WTC11 (cell line): ENCODE data around the gene ME2. TPM values are rescaled to one million over a fixed set of nuclear protein-coding genes. Genes with fewer than 3 reads are reported as not detected.

Source experiments
- ATAC-seq: fragments of 200-7000 bp; cut with Tn5 transposase; 2 replicates; pipeline ENCODE4 v1.10.0; 2021; ENCODE audit warnings: mild to moderate bottlenecking, moderate library complexity
- CTCF ChIA-PET: fragments of 300-600 bp; sonication (Branson Sonifier 250); formaldehyde crosslinking; loops from one replicate; lab custom pipeline; 2021; ENCODE audit warnings: antibody characterized with exemption; lab: Charles Lee
- POLR2A ChIA-PET: fragments of 350-600 bp; sonication (Branson Sonifier 250); formaldehyde crosslinking; loops from one replicate; lab custom pipeline; 2021; ENCODE audit warnings: antibody characterized with exemption; lab: Charles Lee
- DNase-seq: peaks from one replicate; pipeline ENCODE4 v3.0.0; 2021; ENCODE audit warnings: low spot score
- H3K27ac Mint-ChIP-seq: 2 replicates; pipeline ENCODE4 v1.8.0; 2021; ENCODE audit warnings: mixed read lengths
- H3K27me3 Mint-ChIP-seq: 2 replicates; pipeline ENCODE4 v1.8.0; 2021; ENCODE audit warnings: low read depth, mild to moderate bottlenecking, moderate library complexity, mixed read lengths
- H3K36me3 Mint-ChIP-seq: 2 replicates; pipeline ENCODE4 v1.8.0; 2021; ENCODE audit warnings: mixed read lengths
- H3K4me1 Mint-ChIP-seq: 2 replicates; pipeline ENCODE4 v1.8.0; 2022; ENCODE audit warnings: mixed read lengths
- H3K4me3 Mint-ChIP-seq: 2 replicates; pipeline ENCODE4 v1.8.0; 2021; ENCODE audit warnings: mild to moderate bottlenecking, moderate library complexity, mixed read lengths
- H3K9me3 Mint-ChIP-seq: 2 replicates; pipeline ENCODE4 v1.8.0; 2021; ENCODE audit warnings: mixed read lengths
- CREB1 ChIP-seq: sonication (generic); formaldehyde crosslinking; IDR thresholded peaks from 2 replicates; pipeline ENCODE4 v1.8.0; 2023; ENCODE audit warnings: mild to moderate bottlenecking, missing genetic modification reagents
- CREM ChIP-seq: sonication (generic); formaldehyde crosslinking; IDR thresholded peaks from 2 replicates; pipeline ENCODE4 v1.8.1; 2022; ENCODE audit warnings: mild to moderate bottlenecking, missing genetic modification reagents, moderate library complexity
- GTF2I ChIP-seq: fragments of 250-450 bp; sonication (Bioruptor Pico); conservative IDR thresholded peaks from 2 replicates; pipeline ENCODE4 v1.4.0; 2021; ENCODE audit warnings: mild to moderate bottlenecking
- NR3C1 ChIP-seq: sonication (generic); formaldehyde crosslinking; conservative IDR thresholded peaks from 2 replicates; pipeline ENCODE4 v1.8.1; 2023; ENCODE audit warnings: low read depth, mild to moderate bottlenecking, missing genetic modification reagents
- RELA ChIP-seq: sonication (generic); formaldehyde crosslinking; IDR thresholded peaks from 2 replicates; pipeline ENCODE4 v1.8.1; 2022; ENCODE audit warnings: missing genetic modification reagents, mild to moderate bottlenecking, borderline replicate concordance
- SMAD3 ChIP-seq: sonication (generic); formaldehyde crosslinking; IDR thresholded peaks from 2 replicates; pipeline ENCODE4 v1.8.0; 2022; ENCODE audit warnings: missing genetic modification reagents, mild to moderate bottlenecking, borderline replicate concordance
- SMAD4 ChIP-seq: sonication (generic); formaldehyde crosslinking; IDR thresholded peaks from 2 replicates; pipeline ENCODE4 v1.8.0; 2022; ENCODE audit warnings: mild to moderate bottlenecking, missing genetic modification reagents
- SOX15 ChIP-seq: fragments of 250-450 bp; sonication (Bioruptor Pico); IDR thresholded peaks from 2 replicates; pipeline ENCODE4 v1.9.0; 2021; ENCODE audit warnings: mild to moderate bottlenecking
- TCF7 ChIP-seq: sonication (generic); formaldehyde crosslinking; IDR thresholded peaks from 2 replicates; pipeline ENCODE4 v1.8.0; 2022; ENCODE audit warnings: mild to moderate bottlenecking, low read depth, missing genetic modification reagents, moderate library complexity
- TEAD1 ChIP-seq: sonication (generic); formaldehyde crosslinking; IDR thresholded peaks from 2 replicates; pipeline ENCODE4 v1.8.0; 2022; ENCODE audit warnings: mild to moderate bottlenecking, missing genetic modification reagents
- ZNF219 ChIP-seq: sonication (generic); formaldehyde crosslinking; IDR thresholded peaks from 2 replicates; pipeline ENCODE4 v1.8.0; 2023; ENCODE audit warnings: missing genetic modification reagents, mild to moderate bottlenecking, borderline replicate concordance
- ZNF396 ChIP-seq: fragments of 250-450 bp; sonication (Bioruptor Pico); IDR thresholded peaks from 2 replicates; pipeline ENCODE4 v1.8.0; 2021; ENCODE audit warnings: mild to moderate bottlenecking, moderate library complexity, borderline replicate concordance
- ZNF423 ChIP-seq: fragments of 250-450 bp; sonication (Bioruptor Pico); IDR thresholded peaks from 2 replicates; pipeline ENCODE4 v2.1.2; 2022; ENCODE audit warnings: mild to moderate bottlenecking, moderate library complexity
- ZNF671 ChIP-seq: fragments of 250-450 bp; sonication (Bioruptor Pico); IDR thresholded peaks from 2 replicates; pipeline ENCODE4 v1.8.0; 2021; ENCODE audit warnings: mild to moderate bottlenecking
- total RNA-seq: library from RNA; stranded (reverse); gene quantifications from 3 replicates; pipeline ENCODE4 v1.2.3, GENCODE V29; 2021
- TF ChIP-seq, protein P1 (sequence below): fragments of 250-450 bp; sonication (Bioruptor Pico); IDR thresholded peaks from 2 replicates; pipeline ENCODE4 v1.9.0; 2021; ENCODE audit warnings: moderate library complexity, mild to moderate bottlenecking, inconsistent platforms, borderline replicate concordance
- TF ChIP-seq, protein P2 (sequence below): sonication (generic); formaldehyde crosslinking; IDR thresholded peaks from 2 replicates; pipeline ENCODE4 v1.8.0; 2022; ENCODE audit warnings: mild to moderate bottlenecking, missing genetic modification reagents
- TF ChIP-seq, protein P3 (sequence below): sonication (generic); formaldehyde crosslinking; IDR thresholded peaks from 2 replicates; pipeline ENCODE4 v1.8.1; 2022; ENCODE audit warnings: mild to moderate bottlenecking, missing genetic modification reagents, moderate library complexity, borderline replicate concordance
- TF ChIP-seq, protein P4 (sequence below): fragments of 250-450 bp; sonication (Bioruptor Pico); IDR thresholded peaks from 2 replicates; pipeline ENCODE4 v1.9.0; 2021; ENCODE audit warnings: mild to moderate bottlenecking, borderline replicate concordance
- TF ChIP-seq, protein P5 (sequence below): sonication (generic); formaldehyde crosslinking; IDR thresholded peaks from 2 replicates; pipeline ENCODE4 v1.8.1; 2023; ENCODE audit warnings: mild to moderate bottlenecking, missing genetic modification reagents, moderate library complexity
- TF ChIP-seq, protein P6 (sequence below): sonication (generic); formaldehyde crosslinking; IDR thresholded peaks from 2 replicates; pipeline ENCODE4 v1.8.0; 2023; ENCODE audit warnings: mild to moderate bottlenecking, missing genetic modification reagents

The ME2 gene
- total RNA-seq, 1 experiment from 2014 or later = 57.0 TPM

DNA sequence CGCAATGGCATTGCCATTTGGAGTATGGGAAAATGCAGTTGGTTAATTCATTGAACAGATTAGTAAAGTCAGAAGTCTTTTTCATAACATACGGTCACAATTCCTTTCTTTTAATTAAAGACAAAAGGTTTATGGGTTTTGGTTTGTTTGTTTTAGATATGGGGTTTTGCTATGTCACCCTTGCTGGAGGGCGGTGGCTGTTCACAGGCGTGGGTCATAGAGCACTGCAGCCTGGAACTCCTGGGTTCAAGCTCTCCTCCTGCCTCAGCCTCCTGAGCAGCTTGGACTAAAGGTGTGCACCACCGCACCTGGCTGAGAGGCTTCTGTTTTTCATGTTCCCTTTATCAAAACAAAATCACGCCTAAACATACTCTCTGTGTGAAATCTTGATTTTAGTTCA is 70.3 kb downstream of the ME2 start:
- H3K27ac Mint-ChIP-seq = no peak overlapping the region
- no peaks in the 10 kb centered on the region for H3K27me3 Mint-ChIP-seq
- no peaks in the 10 kb centered on the region for H3K4me1 Mint-ChIP-seq
- ChIA-PET CTCF (no interaction called here), POLR2A (no interaction called here)
- no peak overlapping the region for H3K4me3 Mint-ChIP-seq
- DNase-seq = no peak
- H3K36me3 Mint-ChIP-seq = peaks cover 12% of the 10 kb centered on the region
- TF ChIP-seq SOX15 (CRISPR knock-in tag) (no peak), CREM (no peak), ZNF219 (CRISPR knock-in tag) (no peak), TCF7 (CRISPR knock-in tag) (no peak), RELA (no peak), CREB1 (CRISPR knock-in tag) (no peak), ZNF396 (CRISPR knock-in tag) (no peak), TEAD1 (no peak), SMAD3 (CRISPR knock-in tag) (no peak), GTF2I (no peak), ZNF671 (no peak), SMAD4 (no peak), ZNF423 (no peak), NR3C1 (CRISPR knock-in tag) (no peak)
- TF ChIP-seq, protein P1, sequence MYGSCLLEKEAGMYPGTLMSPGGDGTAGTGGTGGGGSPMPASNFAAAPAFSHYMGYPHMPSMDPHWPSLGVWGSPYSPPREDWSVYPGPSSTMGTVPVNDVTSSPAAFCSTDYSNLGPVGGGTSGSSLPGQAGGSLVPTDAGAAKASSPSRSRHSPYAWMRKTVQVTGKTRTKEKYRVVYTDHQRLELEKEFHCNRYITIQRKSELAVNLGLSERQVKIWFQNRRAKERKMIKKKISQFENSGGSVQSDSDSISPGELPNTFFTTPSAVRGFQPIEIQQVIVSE (CRISPR knock-in tag) = no peak
- TF ChIP-seq, protein P2, sequence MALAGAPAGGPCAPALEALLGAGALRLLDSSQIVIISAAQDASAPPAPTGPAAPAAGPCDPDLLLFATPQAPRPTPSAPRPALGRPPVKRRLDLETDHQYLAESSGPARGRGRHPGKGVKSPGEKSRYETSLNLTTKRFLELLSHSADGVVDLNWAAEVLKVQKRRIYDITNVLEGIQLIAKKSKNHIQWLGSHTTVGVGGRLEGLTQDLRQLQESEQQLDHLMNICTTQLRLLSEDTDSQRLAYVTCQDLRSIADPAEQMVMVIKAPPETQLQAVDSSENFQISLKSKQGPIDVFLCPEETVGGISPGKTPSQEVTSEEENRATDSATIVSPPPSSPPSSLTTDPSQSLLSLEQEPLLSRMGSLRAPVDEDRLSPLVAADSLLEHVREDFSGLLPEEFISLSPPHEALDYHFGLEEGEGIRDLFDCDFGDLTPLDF (CRISPR knock-in tag) = no peak
- TF ChIP-seq, protein P3, sequence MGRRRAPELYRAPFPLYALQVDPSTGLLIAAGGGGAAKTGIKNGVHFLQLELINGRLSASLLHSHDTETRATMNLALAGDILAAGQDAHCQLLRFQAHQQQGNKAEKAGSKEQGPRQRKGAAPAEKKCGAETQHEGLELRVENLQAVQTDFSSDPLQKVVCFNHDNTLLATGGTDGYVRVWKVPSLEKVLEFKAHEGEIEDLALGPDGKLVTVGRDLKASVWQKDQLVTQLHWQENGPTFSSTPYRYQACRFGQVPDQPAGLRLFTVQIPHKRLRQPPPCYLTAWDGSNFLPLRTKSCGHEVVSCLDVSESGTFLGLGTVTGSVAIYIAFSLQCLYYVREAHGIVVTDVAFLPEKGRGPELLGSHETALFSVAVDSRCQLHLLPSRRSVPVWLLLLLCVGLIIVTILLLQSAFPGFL (CRISPR knock-in tag) = no peak
- TF ChIP-seq, protein P4, sequence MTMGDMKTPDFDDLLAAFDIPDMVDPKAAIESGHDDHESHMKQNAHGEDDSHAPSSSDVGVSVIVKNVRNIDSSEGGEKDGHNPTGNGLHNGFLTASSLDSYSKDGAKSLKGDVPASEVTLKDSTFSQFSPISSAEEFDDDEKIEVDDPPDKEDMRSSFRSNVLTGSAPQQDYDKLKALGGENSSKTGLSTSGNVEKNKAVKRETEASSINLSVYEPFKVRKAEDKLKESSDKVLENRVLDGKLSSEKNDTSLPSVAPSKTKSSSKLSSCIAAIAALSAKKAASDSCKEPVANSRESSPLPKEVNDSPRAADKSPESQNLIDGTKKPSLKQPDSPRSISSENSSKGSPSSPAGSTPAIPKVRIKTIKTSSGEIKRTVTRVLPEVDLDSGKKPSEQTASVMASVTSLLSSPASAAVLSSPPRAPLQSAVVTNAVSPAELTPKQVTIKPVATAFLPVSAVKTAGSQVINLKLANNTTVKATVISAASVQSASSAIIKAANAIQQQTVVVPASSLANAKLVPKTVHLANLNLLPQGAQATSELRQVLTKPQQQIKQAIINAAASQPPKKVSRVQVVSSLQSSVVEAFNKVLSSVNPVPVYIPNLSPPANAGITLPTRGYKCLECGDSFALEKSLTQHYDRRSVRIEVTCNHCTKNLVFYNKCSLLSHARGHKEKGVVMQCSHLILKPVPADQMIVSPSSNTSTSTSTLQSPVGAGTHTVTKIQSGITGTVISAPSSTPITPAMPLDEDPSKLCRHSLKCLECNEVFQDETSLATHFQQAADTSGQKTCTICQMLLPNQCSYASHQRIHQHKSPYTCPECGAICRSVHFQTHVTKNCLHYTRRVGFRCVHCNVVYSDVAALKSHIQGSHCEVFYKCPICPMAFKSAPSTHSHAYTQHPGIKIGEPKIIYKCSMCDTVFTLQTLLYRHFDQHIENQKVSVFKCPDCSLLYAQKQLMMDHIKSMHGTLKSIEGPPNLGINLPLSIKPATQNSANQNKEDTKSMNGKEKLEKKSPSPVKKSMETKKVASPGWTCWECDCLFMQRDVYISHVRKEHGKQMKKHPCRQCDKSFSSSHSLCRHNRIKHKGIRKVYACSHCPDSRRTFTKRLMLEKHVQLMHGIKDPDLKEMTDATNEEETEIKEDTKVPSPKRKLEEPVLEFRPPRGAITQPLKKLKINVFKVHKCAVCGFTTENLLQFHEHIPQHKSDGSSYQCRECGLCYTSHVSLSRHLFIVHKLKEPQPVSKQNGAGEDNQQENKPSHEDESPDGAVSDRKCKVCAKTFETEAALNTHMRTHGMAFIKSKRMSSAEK (CRISPR knock-in tag) = no peak
- TF ChIP-seq, protein P5, sequence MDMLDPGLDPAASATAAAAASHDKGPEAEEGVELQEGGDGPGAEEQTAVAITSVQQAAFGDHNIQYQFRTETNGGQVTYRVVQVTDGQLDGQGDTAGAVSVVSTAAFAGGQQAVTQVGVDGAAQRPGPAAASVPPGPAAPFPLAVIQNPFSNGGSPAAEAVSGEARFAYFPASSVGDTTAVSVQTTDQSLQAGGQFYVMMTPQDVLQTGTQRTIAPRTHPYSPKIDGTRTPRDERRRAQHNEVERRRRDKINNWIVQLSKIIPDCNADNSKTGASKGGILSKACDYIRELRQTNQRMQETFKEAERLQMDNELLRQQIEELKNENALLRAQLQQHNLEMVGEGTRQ (CRISPR knock-in tag) = no peak
- TF ChIP-seq, protein P6, sequence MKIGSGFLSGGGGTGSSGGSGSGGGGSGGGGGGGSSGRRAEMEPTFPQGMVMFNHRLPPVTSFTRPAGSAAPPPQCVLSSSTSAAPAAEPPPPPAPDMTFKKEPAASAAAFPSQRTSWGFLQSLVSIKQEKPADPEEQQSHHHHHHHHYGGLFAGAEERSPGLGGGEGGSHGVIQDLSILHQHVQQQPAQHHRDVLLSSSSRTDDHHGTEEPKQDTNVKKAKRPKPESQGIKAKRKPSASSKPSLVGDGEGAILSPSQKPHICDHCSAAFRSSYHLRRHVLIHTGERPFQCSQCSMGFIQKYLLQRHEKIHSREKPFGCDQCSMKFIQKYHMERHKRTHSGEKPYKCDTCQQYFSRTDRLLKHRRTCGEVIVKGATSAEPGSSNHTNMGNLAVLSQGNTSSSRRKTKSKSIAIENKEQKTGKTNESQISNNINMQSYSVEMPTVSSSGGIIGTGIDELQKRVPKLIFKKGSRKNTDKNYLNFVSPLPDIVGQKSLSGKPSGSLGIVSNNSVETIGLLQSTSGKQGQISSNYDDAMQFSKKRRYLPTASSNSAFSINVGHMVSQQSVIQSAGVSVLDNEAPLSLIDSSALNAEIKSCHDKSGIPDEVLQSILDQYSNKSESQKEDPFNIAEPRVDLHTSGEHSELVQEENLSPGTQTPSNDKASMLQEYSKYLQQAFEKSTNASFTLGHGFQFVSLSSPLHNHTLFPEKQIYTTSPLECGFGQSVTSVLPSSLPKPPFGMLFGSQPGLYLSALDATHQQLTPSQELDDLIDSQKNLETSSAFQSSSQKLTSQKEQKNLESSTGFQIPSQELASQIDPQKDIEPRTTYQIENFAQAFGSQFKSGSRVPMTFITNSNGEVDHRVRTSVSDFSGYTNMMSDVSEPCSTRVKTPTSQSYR (CRISPR knock-in tag) = no peak
- TF ChIP-seq, all 79 proteins: peak for 0
- ATAC-seq = no peak
- H3K9me3 Mint-ChIP-seq = no peaks in the 10 kb centered on the region
